Stimulated activated CD4-positive, alpha-beta T cell treated with anti-CD3 and anti-CD28 coated beads, Interleukin-12 subunit alpha, Interleukin-12 subunit beta, amount 100 ng/mL, for 4 hours (primary cell): ENCODE measurements around the gene NCK2.
"Not testable (repeated sequence)": the region's sequence is repeated elsewhere in the genome, so short reads cannot be mapped to it uniquely, and the experiment has no call there.

Experiments
- DNase-seq: peaks from one replicate; pipeline ENCODE4 v3.0.0-alpha.2; 2020

Gene NCK2

DNA sequence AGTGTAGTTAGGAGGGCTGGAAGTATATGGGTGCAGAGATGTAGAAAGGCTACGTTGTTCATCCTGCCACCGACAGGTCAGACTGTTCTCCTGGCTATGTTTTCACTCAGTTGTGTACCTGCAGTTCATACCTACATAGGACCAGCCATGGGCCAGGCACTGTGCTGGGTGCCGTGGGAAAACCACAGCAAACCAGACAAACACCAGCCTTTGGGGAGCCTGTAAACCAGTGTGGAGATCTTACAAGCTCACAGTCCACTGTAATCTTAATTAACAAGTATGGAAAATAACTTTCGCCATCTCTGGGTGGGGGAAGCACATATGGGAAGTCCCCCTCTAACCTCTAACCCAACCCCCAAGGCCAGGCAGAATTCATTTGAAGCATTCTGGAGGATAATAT is 12.7 kb downstream of the NCK2 start:
- no peak for DNase-seq

DNA sequence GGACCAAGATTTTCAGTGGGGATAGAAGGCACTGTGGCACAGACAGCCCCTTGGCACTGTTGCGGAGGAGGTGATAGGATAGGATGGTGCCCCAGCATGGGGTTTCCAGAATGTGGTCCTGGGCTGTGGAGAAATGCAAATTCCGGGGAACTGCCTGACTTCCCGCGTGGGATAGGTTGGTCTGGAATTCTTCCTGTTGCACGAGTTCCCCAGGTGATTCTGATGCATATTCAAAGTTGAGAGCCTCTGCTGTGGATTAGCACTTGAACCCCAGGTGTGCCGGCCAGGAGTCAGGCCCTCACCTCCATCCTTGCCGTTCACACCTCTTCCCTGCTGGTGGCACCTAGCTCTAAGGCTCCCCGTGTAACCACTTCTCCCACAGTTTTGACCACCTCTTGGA is 15.5 kb downstream of the NCK2 start:
- DNase-seq, result no peak

DNA sequence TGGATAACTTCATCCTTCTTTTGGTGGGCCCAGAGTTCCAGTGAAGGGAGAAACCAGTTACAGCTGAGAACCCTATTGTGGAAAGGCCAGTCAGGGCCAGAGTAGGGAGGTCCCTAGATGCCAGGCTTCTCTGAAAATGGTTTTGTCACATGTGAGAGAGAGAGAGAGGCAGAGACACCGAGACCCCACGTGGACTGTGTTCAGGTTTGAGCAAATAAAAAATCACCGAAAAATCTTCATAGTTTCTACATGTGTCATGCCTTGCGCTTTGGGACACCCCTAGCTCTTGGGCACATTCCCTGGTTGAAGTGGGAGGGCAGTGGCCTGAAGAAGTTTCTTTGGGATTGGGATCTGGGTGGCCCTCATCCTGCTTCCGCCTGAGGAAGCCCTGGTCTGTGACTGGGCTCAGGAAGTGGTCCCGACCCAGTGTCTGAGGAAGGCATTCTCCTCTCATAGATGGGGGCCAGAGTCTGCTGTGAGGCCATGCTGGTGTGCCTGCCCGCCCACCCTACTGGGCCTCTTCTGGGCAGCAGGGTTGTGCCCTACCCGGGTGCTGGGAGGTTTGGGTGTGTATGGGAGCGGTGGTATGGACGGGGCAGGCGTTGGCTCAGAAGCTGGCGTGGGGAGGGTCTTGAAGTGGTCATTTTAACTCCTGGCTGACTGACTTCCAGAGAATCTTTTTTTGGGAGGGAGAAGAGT is 16.1 kb downstream of the NCK2 start:
- no peak for DNase-seq

DNA sequence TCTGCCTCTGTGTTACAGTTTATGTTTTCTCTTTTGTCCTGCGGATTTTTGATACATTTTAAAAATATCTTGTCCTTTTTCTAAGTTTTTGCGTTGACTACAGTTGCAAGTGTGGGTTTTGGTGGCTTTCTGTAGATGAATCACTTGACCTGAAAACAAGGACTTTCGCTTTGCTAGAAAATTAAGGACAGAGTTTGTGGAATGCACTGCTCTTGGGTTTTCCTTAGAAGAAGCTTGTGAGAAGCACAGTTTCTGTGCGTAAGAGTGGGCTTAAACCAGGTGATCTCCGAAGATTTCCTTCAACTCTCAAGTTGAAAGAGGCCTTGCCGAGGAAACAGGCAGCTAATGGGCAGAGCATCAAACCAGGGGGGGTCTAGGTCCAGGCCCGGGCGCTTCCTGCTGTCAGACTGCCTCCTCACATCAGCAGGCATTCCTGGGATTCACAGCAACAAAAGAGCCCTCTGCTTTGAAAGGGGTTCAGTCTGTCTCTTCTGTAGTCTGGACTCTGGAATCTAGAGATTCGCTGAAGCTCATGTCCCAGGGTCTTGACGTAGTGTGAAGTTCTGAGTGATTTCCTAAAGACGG is 17.3 kb downstream of the NCK2 start:
- DNase-seq, result no peak

DNA sequence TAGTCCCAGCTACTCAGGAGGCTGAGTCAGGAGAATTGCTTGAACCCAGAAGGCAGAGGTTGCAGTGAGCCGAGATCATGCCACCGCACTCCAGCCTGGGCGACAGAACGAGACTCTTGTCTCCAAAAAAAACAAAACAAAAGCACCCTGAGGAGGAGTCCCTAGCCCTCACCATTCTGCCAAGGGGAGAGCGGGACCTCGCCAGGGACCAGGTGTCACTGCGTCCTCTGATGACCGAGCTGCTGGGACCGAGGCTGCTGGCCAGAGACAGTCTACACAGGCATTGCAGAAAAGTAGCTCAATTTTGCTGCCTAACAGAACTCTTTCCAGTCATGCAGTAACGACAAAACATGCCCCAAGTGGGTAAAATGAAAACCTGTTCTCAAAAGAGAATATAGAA is 18.4 kb downstream of the NCK2 start:
- no peak for DNase-seq

GRCh38 chr2:105764059-105764458 is 19.3 kb downstream of the NCK2 start:
- no peak for DNase-seq

DNA sequence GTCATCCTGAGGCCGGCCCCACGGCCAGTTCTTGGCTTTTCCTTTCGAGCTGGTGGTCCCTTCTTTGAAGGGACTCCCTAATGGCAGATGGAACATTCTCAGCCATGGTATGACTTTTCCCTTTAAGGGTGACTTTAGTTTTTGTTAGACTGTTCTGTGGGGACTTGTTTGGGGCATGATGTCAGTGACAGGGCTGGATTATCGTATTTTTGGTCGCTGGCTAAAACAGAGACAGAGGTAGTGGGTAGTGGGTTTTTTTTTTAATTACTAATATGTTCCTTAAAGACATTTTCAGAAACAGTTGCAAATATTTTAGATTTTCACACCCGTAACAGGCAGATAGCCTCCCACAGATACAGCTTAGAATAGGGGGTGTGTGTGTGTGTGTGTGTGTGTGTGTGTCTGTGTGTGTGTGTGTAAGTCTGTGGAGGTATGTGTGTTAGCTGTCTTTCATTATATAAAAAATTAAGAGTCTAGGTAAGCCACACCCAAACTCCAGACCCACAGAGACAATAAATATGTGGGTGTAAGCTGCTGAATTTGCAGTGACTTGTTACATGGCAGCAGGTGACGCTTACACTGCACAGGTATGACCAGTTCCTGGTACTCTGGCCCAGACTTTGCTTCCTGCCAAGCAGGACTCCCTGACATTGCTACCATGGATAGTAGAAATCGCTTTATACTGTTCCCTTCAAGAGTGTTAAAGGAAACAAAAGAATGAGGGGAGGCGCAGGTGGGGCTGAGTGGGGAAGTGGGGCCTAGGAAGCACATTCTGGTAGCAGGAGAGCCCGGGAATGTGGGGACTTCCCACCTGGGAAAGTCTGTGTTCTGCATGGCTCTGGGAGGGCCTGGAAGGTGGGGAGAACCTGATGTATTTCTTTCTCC is 20.9 kb downstream of the NCK2 start:
- DNase-seq, result no peak

DNA sequence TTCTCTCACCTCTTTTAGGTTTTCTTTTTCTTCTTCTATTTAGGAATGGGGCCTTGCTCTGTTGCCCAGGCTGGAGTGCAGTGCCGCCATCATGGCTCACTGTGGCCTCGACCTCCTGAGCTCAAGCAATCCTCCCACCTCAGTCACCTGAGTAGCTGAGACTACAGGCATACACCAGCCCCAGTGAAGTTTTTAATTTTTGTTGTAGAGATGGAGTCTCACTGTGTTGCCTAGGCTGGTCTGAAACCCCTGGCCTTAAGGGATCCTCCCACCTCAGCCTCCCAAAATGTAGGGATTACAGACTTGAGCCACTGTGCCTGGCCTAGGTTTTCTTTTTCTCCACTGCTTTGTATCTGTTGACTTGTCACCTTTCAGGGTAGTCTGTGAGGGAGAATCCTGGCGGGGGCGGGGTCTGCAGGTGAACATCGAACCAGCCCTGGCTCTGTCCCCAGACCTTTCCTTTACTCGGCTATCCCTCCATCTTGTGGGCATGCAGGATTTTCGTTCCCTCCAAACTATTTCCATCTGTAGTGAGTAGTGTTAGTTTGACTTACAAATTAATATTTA is 21.7 kb downstream of the NCK2 start:
- no peak for DNase-seq

DNA sequence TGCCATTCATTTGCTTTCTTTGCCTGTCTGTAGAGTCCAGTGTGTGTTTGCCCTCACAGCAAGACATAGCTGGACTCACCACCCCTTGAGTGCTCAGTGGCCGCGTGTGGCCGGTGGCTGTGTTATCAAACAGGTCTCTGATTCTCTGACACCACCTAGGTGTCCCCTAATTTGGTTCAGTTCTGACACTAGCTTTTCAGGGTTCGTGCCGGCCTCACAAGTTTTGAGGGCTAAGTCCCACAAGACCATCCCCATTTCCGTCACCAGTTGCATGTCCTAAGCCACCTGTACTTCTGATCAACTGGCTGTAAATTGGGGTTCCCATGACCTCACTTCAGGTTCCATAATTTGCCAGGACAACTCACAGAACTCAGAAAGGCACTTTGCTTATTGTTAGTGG is 23.5 kb downstream of the NCK2 start:
- DNase-seq, result no peak

GRCh38 chr2:105768961-105769452 is 24.3 kb downstream of the NCK2 start:
- DNase-seq, result no peak

DNA sequence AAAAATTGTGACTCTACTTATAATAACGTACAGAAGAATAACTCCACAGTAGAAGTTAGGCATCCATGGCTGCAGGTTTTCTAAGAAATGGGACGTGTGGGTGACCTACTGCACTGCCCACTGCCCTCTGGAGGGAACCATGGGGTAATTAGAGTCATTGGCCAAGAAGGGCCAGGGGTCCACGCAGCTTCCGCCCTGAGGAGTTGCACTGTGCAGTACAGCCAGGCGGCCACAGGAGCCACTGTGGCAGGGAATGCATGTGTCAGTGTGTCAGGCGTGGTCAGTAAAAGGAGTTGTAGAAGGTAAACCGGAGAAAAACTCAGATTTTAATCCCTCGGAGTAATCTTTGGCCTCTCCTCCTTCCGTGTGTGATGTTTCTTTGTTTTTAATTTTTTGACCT is 24.8 kb downstream of the NCK2 start:
- DNase-seq, result no peak

GRCh38 chr2:105770149-105770548 is 25.4 kb downstream of the NCK2 start:
- DNase-seq, result no peak

DNA sequence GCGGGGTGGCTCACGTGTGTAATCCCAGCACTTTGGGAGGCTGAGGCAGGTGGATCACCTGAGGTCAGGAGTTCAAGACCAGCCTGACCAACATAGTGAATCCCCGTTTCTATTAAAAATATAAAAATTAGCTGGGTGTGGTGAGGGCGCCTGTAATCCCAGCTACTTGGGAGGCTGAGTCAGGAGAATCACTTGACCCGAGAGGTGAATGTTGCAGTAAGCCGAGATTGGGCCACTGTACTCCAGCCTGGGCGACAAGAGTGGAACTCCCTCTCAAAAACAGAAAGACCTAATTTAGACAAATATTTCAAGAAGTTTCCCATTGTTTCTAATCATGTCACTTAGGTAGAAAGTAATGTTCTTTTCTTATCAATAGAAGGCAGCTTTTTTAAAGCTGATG is 26.6 kb downstream of the NCK2 start:
- DNase-seq, result not testable (repeated sequence)

DNA sequence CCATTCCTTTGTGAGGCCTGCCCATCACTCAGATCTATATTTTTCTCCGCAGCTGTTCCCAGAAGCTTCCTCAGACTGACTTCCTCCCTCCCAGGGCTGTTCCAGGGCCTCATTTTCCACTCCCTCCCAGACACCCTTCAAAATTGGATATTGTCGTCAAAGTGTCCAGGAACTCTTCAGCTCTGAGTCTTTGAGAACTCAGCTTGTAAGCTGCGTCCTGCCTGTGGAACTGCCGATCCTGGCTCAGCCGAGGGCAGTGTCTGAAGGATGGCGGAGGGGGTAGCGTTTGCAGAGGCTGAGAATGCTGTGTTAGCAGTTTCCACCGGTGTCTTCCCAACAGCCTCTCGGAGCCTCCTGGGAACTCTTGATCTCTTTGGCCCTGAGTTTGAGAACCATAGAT is 27.1 kb downstream of the NCK2 start:
- DNase-seq, result no peak

DNA sequence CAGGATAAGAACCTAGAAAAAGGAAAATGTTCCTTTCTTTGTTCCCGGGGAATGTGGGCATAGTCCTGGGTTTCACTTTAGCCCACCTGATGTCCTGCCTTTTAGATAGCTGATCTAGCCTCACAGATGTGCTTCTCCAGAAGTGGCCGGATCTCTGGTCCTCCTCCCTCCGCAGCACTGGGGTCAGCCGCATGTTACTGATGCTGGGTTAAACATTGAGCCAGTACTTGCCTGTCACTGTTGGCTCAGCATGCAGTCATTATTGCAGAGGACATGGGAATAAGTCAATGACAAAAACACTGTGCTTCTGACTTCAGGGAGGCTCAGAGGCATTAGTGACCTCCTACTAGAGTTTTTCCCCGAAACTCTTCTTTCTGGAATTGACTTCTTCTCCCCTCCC is 27.6 kb downstream of the NCK2 start:
- DNase-seq, result no peak

DNA sequence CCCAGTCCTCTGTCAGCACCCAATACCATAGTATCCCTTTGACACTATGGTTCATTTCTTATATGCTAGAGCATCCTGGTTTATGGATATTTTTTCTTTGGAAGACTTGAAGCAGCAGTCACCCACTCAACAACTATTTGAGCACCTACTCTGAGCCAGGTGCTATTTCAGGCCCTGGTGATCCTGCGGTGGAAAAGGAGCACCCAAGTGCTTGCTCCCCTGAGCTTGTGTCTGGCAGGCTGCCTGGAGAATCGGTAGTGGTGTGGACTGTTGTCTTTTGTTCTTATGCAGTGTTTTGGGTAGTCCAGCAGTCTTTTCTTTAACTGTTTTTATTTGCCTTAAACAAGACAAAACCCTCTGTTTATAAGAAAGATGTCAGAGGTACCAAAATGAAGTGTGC is 28.9 kb downstream of the NCK2 start:
- DNase-seq, result no peak

- no peak for DNase-seq
Observed at GRCh38 chr2:105774781-105775337, 30.1 kb downstream of the NCK2 start.

GRCh38 chr2:105775809-105776559 is 31.3 kb downstream of the NCK2 start:
- no peak for DNase-seq

DNA sequence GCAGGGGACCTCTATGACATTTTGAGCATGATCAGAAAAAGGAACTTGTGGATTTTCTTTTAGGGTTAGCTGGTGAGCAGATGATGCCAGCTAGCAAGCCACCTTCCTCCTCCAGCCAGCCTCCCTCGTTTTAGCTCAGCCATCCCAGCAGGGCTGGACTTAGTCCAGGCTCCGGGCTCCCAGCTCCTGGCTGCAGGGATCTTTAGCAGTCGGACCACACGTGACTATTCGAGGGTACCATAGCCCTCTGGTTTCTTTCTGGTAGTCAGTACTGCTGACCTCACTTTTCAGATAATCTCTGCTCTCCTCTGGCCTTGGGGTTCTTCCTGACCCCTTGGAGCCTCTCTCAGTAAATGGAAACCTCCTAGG is 31.8 kb downstream of the NCK2 start:
- DNase-seq, result no peak

DNA sequence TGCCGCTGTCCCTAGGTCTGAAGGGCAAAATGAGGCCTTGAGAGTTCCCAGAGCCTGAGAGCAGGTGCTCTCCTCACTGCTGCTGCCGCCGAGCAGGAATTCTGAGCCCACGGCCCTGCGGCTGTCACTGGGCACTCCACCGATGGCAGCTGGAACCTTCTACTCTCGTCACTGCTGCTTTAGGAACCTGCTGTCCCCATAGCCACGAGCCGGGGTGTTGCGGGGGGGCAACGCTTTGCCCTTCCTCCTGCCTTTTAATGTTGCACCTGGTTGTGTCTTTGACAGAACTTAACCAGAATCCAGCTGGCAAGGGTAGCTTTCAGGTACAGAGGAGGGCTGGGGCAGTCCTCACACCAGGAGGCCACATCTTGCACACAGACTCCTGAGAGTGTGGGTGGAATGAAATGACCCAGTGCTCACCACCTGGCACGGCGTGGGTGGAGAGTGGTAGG is 32.3 kb downstream of the NCK2 start:
- no peak for DNase-seq

GRCh38 chr2:105777506-105778055 is 32.9 kb downstream of the NCK2 start:
- DNase-seq, result no peak

GRCh38 chr2:105778080-105778607 is 33.4 kb downstream of the NCK2 start:
- no peak for DNase-seq
